ENCODE data around the gene CDV3. TPM values are rescaled to one million over a fixed set of nuclear protein-coding genes. Genes with fewer than 3 reads are reported as not detected.

Gene CDV3
- total and polyA plus RNA-seq, 9 of the 15 experiments (the other 6 are each of a cell fraction or from before 2014, with no cell fraction given) = 72.3 to 273 (median 116) TPM

DNA sequence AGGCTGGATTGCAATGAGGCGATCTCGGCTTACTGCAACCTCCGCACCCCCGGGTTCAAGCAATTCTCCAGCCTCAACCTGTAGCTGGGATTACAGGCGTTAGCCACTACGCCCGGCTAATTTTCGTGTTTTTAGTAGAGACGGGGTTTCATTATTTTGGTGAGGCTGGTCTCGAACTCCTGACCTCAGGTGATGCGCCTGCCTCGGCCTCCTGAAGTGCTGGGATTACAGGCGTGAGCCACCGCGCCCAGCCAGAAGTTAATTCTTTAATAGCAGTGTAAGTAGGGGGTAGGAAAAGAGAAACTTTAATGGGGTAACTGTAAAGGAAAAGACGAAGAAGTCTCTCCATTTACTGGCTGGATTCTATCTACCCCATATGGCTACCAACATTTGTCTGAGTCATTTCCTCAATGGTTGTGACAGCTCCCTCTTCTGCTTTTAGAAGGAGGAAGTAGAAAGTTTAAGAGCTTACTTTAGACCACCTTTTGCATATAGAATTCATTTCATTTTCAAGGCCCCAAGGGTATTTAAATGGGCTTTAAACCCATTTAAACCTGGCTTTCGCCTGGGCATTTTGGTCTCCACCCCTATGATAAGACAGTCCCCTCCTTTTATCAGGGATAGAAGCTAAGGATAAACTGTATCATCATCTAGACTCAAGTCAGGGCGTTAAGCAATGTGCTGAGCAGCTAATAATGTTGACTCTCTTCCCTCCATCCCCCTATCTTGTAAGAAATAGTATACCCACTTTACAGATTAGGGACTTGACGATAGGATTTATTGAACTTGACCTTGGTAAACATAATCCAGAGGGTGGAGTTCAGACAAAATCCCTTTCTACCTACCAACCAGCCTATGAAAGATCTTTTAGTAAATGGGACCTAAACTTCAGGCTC, 1.1 kb upstream of the CDV3 start (continued):
- TF ChIP-seq, protein P1, sequence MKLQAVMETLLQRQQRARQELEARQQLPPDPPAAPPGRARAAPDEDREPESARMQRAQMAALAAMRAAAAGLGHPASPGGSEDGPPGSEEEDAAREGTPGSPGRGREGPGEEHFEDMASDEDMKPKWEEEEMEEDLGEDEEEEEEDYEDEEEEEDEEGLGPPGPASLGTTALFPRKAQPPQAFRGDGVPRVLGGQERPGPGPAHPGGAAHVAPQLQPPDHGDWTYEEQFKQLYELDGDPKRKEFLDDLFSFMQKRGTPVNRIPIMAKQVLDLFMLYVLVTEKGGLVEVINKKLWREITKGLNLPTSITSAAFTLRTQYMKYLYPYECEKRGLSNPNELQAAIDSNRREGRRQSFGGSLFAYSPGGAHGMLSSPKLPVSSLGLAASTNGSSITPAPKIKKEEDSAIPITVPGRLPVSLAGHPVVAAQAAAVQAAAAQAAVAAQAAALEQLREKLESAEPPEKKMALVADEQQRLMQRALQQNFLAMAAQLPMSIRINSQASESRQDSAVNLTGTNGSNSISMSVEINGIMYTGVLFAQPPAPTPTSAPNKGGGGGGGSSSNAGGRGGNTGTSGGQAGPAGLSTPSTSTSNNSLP (IDR thresholded peaks at IDR 0.05; ENCODE audit: borderline replicate concordance, low read depth, low read length) = no peak
- no peak for TF ChIP-seq CHD4 (IDR thresholded peaks at IDR 0.05; ENCODE audit: insufficient read depth, insufficient replicate concordance, low read depth, low read length, poor library complexity, severe bottlenecking)
- TF ChIP-seq, protein P2, sequence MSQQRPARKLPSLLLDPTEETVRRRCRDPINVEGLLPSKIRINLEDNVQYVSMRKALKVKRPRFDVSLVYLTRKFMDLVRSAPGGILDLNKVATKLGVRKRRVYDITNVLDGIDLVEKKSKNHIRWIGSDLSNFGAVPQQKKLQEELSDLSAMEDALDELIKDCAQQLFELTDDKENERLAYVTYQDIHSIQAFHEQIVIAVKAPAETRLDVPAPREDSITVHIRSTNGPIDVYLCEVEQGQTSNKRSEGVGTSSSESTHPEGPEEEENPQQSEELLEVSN (IDR thresholded peaks at IDR 0.05; ENCODE audit: borderline replicate concordance in 1 of 2, extremely low read depth in 1 of 2, insufficient read depth in 1 of 2, insufficient read length in 1 of 2, low read depth in 1 of 2, low read length in 1 of 2, poor library complexity in 1 of 2, severe bottlenecking in 1 of 2) = no peak
- no peak for TF ChIP-seq BHLHE40 (IDR thresholded peaks at IDR 0.05; ENCODE audit: low read length)
- TF ChIP-seq ZNF699 (CRISPR knock-in tag; IDR thresholded peaks at IDR 0.05; ENCODE audit: insufficient replicate concordance) = no peak
- TF ChIP-seq, protein P3, sequence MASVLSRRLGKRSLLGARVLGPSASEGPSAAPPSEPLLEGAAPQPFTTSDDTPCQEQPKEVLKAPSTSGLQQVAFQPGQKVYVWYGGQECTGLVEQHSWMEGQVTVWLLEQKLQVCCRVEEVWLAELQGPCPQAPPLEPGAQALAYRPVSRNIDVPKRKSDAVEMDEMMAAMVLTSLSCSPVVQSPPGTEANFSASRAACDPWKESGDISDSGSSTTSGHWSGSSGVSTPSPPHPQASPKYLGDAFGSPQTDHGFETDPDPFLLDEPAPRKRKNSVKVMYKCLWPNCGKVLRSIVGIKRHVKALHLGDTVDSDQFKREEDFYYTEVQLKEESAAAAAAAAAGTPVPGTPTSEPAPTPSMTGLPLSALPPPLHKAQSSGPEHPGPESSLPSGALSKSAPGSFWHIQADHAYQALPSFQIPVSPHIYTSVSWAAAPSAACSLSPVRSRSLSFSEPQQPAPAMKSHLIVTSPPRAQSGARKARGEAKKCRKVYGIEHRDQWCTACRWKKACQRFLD (CRISPR knock-in tag; IDR thresholded peaks at IDR 0.05) = no peak; the same call in 1 of the 2 replicates
- no peak for TF ChIP-seq RCOR1 (IDR thresholded peaks at IDR 0.05; ENCODE audit: borderline replicate concordance in 1 of 2, low read depth in 2 of 2, low read length in 2 of 2)
- TF ChIP-seq, protein P4, sequence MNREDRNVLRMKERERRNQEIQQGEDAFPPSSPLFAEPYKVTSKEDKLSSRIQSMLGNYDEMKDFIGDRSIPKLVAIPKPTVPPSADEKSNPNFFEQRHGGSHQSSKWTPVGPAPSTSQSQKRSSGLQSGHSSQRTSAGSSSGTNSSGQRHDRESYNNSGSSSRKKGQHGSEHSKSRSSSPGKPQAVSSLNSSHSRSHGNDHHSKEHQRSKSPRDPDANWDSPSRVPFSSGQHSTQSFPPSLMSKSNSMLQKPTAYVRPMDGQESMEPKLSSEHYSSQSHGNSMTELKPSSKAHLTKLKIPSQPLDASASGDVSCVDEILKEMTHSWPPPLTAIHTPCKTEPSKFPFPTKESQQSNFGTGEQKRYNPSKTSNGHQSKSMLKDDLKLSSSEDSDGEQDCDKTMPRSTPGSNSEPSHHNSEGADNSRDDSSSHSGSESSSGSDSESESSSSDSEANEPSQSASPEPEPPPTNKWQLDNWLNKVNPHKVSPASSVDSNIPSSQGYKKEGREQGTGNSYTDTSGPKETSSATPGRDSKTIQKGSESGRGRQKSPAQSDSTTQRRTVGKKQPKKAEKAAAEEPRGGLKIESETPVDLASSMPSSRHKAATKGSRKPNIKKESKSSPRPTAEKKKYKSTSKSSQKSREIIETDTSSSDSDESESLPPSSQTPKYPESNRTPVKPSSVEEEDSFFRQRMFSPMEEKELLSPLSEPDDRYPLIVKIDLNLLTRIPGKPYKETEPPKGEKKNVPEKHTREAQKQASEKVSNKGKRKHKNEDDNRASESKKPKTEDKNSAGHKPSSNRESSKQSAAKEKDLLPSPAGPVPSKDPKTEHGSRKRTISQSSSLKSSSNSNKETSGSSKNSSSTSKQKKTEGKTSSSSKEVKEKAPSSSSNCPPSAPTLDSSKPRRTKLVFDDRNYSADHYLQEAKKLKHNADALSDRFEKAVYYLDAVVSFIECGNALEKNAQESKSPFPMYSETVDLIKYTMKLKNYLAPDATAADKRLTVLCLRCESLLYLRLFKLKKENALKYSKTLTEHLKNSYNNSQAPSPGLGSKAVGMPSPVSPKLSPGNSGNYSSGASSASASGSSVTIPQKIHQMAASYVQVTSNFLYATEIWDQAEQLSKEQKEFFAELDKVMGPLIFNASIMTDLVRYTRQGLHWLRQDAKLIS (CRISPR knock-in tag; IDR thresholded peaks at IDR 0.05) = no peak
- no peak for TF ChIP-seq SMARCB1 (IDR thresholded peaks at IDR 0.05; ENCODE audit: insufficient read length, low read depth)
- no peak for TF ChIP-seq CBX8 (IDR thresholded peaks at IDR 0.05; ENCODE audit: borderline replicate concordance, extremely low read depth, low read depth, low read length, poor library complexity, severe bottlenecking)
- TF ChIP-seq, protein P5, sequence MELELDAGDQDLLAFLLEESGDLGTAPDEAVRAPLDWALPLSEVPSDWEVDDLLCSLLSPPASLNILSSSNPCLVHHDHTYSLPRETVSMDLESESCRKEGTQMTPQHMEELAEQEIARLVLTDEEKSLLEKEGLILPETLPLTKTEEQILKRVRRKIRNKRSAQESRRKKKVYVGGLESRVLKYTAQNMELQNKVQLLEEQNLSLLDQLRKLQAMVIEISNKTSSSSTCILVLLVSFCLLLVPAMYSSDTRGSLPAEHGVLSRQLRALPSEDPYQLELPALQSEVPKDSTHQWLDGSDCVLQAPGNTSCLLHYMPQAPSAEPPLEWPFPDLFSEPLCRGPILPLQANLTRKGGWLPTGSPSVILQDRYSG (tag; conservative IDR thresholded peaks at IDR 0.05; ENCODE audit: low read depth) = no peak
- TF ChIP-seq SMAD2 (IDR thresholded peaks at IDR 0.05; ENCODE audit: low read depth, low read length) = no peak
- TF ChIP-seq NCOA6 (IDR thresholded peaks at IDR 0.05) = no peak
- no peak for TF ChIP-seq KLF13 (tag; IDR thresholded peaks at IDR 0.05; ENCODE audit: borderline replicate concordance, low read depth)
- TF ChIP-seq NFE2 (IDR thresholded peaks at IDR 0.05; ENCODE audit: low read depth) = peak; percentile 69
